HepG2 (cell line): Measurements from ENCODE around the gene PTMA. TPM values are rescaled to one million over a fixed set of nuclear protein-coding genes. Genes with fewer than 3 reads are reported as not detected.

Source experiments
- ATAC-seq: fragments of 200-7000 bp; cut with Tn5 transposase; 3 replicates; pipeline ENCODE4 v1.9.1; 2020; ENCODE audit warnings: mild to moderate bottlenecking, moderate library complexity
- BruUV-seq: library from RNA; stranded (reverse); fragments of 400-500 nt; replicated peaks from 2 replicates; lab custom pipeline; 2021; lab: Mats Ljungman, UMichigan
- CTCF ChIA-PET: fragments of 300-600 bp; formaldehyde crosslinking; extraction: SDS; loops from one replicate; lab custom pipeline; 2021; ENCODE audit warnings: low total read pairs, inconsistent platforms, low intra/inter-chr PET ratio; lab: Yijun Ruan, JAX
- POLR2A ChIA-PET: fragments of 350-600 bp; sonication (Branson Sonifier 250); formaldehyde crosslinking; loops from one replicate; lab custom pipeline; 2020; ENCODE audit warnings: antibody characterized with exemption, inconsistent platforms; lab: Yijun Ruan, JAX
- DNase-seq: peaks from one replicate; pipeline ENCODE4 v3.0.0-alpha.2; 2015; ENCODE audit warnings: low spot score
- FAIRE-seq: peaks from 3 replicates; lab custom pipeline; 2011; peaks lifted over from hg19 to GRCh38; lab: Jason Lieb, UNC
- H2AFZ ChIP-seq: one replicate; pipeline ENCODE4 v1.6.1; 2011; ENCODE audit warnings: low read length, inconsistent platforms
- H3K27ac ChIP-seq: fragments of 300-600 bp; 3 replicates; pipeline ENCODE4 v1.8.0; 2011; ENCODE audit warnings: mixed run types, mild to moderate bottlenecking, mixed read lengths, low read length, inconsistent platforms; ENCODE audit not compliant: insufficient read depth; ENCODE audit errors: extremely low read length
- H3K27me3 ChIP-seq, 2 experiments: fragments of 200-600 bp in 1 of 2; 2 replicates in 1 of 2; 3 replicates in 1 of 2; pipeline versions ENCODE4 v1.6.0 to v1.8.0; 2011; ENCODE audit warnings: low read length in 2 of 2, mild to moderate bottlenecking in 2 of 2, moderate library complexity in 2 of 2, inconsistent platforms in 1 of 2; ENCODE audit not compliant: insufficient read depth in 2 of 2, control insufficient read depth in 1 of 2
- H3K36me3 ChIP-seq, 2 experiments: fragments of 200-600 bp in 1 of 2; replicated peaks in 1 of 2; 2 replicates in 1 of 2; 3 replicates in 1 of 2; pipeline versions ENCODE4 v1.5.1 to v1.8.0; 2011; ENCODE audit warnings: low read length in 2 of 2, inconsistent platforms in 1 of 2; ENCODE audit not compliant: insufficient read depth in 2 of 2, control insufficient read depth in 1 of 2
- H3K4me1 ChIP-seq: 2 replicates; pipeline ENCODE4 v1.5.1; 2012; ENCODE audit warnings: low read length, inconsistent platforms; ENCODE audit not compliant: insufficient read depth
- H3K4me2 ChIP-seq: 2 replicates; pipeline ENCODE4 v1.6.0; 2011; ENCODE audit warnings: low read depth, low read length, inconsistent platforms
- H3K4me3 ChIP-seq, 3 experiments: fragments of 200-600 bp in 1 of 3; sonication (generic), shearing (Covaris generic) in 1 of 3; replicated peaks in 1 of 3; 2 replicates each; pipeline ENCODE4 v1.5.1; 2011 to 2016; ENCODE audit warnings: low read length in 3 of 3, inconsistent platforms in 2 of 3, low read depth in 2 of 3, mild to moderate bottlenecking in 2 of 3, control low read depth in 1 of 3, mixed read lengths in 1 of 3; ENCODE audit not compliant: insufficient read depth in 1 of 3
- H3K79me2 ChIP-seq: one replicate; pipeline ENCODE4 v1.6.1; 2011; ENCODE audit warnings: low read length, inconsistent platforms; ENCODE audit not compliant: insufficient read depth
- H3K9ac ChIP-seq: 2 replicates; pipeline ENCODE4 v1.6.0; 2011; ENCODE audit warnings: mild to moderate bottlenecking, low read depth, low read length, inconsistent platforms; ENCODE audit not compliant: insufficient read depth
- H3K9me3 ChIP-seq: 2 replicates; pipeline ENCODE4 v1.5.1; 2012; ENCODE audit warnings: mild to moderate bottlenecking, low read length
- H4K20me1 ChIP-seq: 2 replicates; pipeline ENCODE4 v1.6.0; 2011; ENCODE audit warnings: inconsistent platforms, mild to moderate bottlenecking, low read length, moderate library complexity; ENCODE audit not compliant: insufficient read depth
- ELF3 ChIP-seq: IDR thresholded peaks from 2 replicates; pipeline ENCODE4 v1.6.1; 2016; ENCODE audit warnings: missing genetic modification reagents, missing compliant biosample characterization
- GFI1 ChIP-seq: sonication (generic); formaldehyde crosslinking; IDR thresholded peaks from 2 replicates; pipeline ENCODE4 v1.5.0; 2020; ENCODE audit warnings: missing genetic modification reagents, mild to moderate bottlenecking, borderline replicate concordance
- KLF9 ChIP-seq: IDR thresholded peaks from 2 replicates; pipeline ENCODE4 v1.6.1; 2016; ENCODE audit warnings: low read depth
- MAX ChIP-seq: IDR thresholded peaks from 2 replicates; pipeline ENCODE4 v1.6.1; 2012; ENCODE audit warnings: inconsistent platforms
- MED13 ChIP-seq: sonication (generic); formaldehyde crosslinking; IDR thresholded peaks from 2 replicates; pipeline ENCODE4 v1.5.0; 2020; ENCODE audit warnings: missing genetic modification reagents
- MTF2 ChIP-seq: sonication (generic); formaldehyde crosslinking; IDR thresholded peaks from 2 replicates; pipeline ENCODE4 v1.5.0; 2020; ENCODE audit warnings: missing genetic modification reagents, borderline replicate concordance
- MXD1 ChIP-seq: sonication (generic); formaldehyde crosslinking; IDR thresholded peaks from 2 replicates; pipeline ENCODE4 v1.4.0; 2020; ENCODE audit warnings: mild to moderate bottlenecking, missing genetic modification reagents
- NFKBIZ ChIP-seq: IDR thresholded peaks from 2 replicates; pipeline ENCODE4 v1.6.1; 2018; ENCODE audit warnings: missing genetic modification reagents, missing compliant biosample characterization
- ONECUT2 ChIP-seq: sonication (generic); formaldehyde crosslinking; IDR thresholded peaks from 2 replicates; pipeline ENCODE4 v1.4.0; 2020; ENCODE audit warnings: missing genetic modification reagents
- PITX1 ChIP-seq: sonication (generic); formaldehyde crosslinking; IDR thresholded peaks from 2 replicates; pipeline ENCODE4 v1.5.1; 2020; ENCODE audit warnings: mild to moderate bottlenecking, missing genetic modification reagents
- RFX3 ChIP-seq: IDR thresholded peaks from 2 replicates; pipeline ENCODE4 v1.6.1; 2016; ENCODE audit warnings: missing biosample characterization, missing genetic modification reagents
- RNF219 ChIP-seq: sonication (generic); formaldehyde crosslinking; IDR thresholded peaks from 2 replicates; pipeline ENCODE4 v1.5.0; 2020; ENCODE audit warnings: mild to moderate bottlenecking, missing genetic modification reagents
- THYN1 ChIP-seq: sonication (generic); formaldehyde crosslinking; IDR thresholded peaks from 2 replicates; pipeline ENCODE4 v1.8.1; 2023; ENCODE audit warnings: low read depth, mild to moderate bottlenecking, moderate library complexity, missing genetic modification reagents, borderline replicate concordance
- ZNF567 ChIP-seq: sonication (generic); formaldehyde crosslinking; IDR thresholded peaks from 2 replicates; pipeline ENCODE4 v1.8.1; 2023; ENCODE audit warnings: mild to moderate bottlenecking, missing genetic modification reagents, borderline replicate concordance
- ZNF878 ChIP-seq: sonication (generic); formaldehyde crosslinking; IDR thresholded peaks from 2 replicates; pipeline ENCODE4 v1.8.1; 2023; ENCODE audit warnings: mild to moderate bottlenecking, missing genetic modification reagents, moderate library complexity
- WGBS: methylation state at CpG from one replicate; pipeline ENCODE4 v1.1.6; 2017; ENCODE audit warnings: low lambda C conversion rate; 5-methylcytosine and 5-hydroxymethylcytosine counted together
- in situ Hi-C: cut with HindIII; loops from 2 replicates; pipeline ENCODE4 v1.10.0; 2017; ENCODE audit warnings: low pct_unique_long_range_greater_than_20kb; ENCODE audit not compliant: extremely low pct_ligation_motif_present
- intact Hi-C: fragments of 100-400 bp; cut with micrococcal nuclease; formaldehyde crosslinking; loops from one replicate; pipeline ENCODE4 v1.10.0; 2022; ENCODE audit not compliant: unreplicated experiment
- polyA plus RNA-seq, 8 experiments: library from polyadenylated mRNA; depleted of rRNA in 3 of 8; stranded (reverse) in 7 of 8; unstranded in 1 of 8; fragments of >200 nt; fragmentation: Illumina TruSeq in 4 of 8; extraction: Trizol in 4 of 8; gene quantifications; 2 replicates each; pipeline versions ENCODE4 v1.2.1 to v1.2.3, GENCODE V29; 2011 to 2016; ENCODE audit warnings: low read depth in 4 of 8, missing spikeins in 1 of 8, mixed read lengths in 1 of 8; ENCODE audit not compliant: insufficient read depth in 1 of 8
- total RNA-seq, 5 experiments: library from RNA; depleted of rRNA; stranded (reverse); fragments of >200 nt; fragmentation: Illumina TruSeq; extraction: Trizol; gene quantifications; 2 replicates each; pipeline ENCODE4 v1.2.3, GENCODE V29; 2016; ENCODE audit warnings: low read depth in 1 of 5
- TF ChIP-seq, protein P1 (sequence below): sonication (generic); formaldehyde crosslinking; IDR thresholded peaks from 2 replicates; pipeline ENCODE4 v1.5.1; 2020; ENCODE audit warnings: missing genetic modification reagents, mild to moderate bottlenecking, borderline replicate concordance
- TF ChIP-seq, protein P2 (sequence below): sonication (generic); formaldehyde crosslinking; conservative IDR thresholded peaks from 2 replicates; pipeline ENCODE4 v1.8.1; 2023; ENCODE audit warnings: missing genetic modification reagents

The PTMA gene
- total and polyA plus RNA-seq, 2 of the 13 experiments (the other 11 are each of a cell fraction or from before 2014, with no cell fraction given) = 190 to 1,086 TPM

- peaks cover 37% of the 10 kb centered on the region for H3K4me1 ChIP-seq
- ATAC-seq (no peak), FAIRE-seq (no peak), DNase-seq (no peak)
- no peak overlapping the region for H3K4me2 ChIP-seq
- CTCF ChIA-PET = no interaction called here
- no peak overlapping the region for H3K9ac ChIP-seq
- POLR2A ChIA-PET = interaction anchor here (2.2 to 3.5 kb wide), 2 partner anchors 12 to 20 kb away, joined by 8 to 18 read pairs; no protein-coding TSS in a partner anchor
- no peaks in the 10 kb centered on the region for H3K36me3 ChIP-seq
- intact Hi-C loops (no loop called here), in situ Hi-C loops (no loop called here)
- no peaks in the 10 kb centered on the region for H4K20me1 ChIP-seq
- TF ChIP-seq, protein P1, sequence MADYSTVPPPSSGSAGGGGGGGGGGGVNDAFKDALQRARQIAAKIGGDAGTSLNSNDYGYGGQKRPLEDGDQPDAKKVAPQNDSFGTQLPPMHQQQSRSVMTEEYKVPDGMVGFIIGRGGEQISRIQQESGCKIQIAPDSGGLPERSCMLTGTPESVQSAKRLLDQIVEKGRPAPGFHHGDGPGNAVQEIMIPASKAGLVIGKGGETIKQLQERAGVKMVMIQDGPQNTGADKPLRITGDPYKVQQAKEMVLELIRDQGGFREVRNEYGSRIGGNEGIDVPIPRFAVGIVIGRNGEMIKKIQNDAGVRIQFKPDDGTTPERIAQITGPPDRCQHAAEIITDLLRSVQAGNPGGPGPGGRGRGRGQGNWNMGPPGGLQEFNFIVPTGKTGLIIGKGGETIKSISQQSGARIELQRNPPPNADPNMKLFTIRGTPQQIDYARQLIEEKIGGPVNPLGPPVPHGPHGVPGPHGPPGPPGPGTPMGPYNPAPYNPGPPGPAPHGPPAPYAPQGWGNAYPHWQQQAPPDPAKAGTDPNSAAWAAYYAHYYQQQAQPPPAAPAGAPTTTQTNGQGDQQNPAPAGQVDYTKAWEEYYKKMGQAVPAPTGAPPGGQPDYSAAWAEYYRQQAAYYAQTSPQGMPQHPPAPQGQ (CRISPR knock-in tag) = no peak
- TF ChIP-seq MED13 (CRISPR knock-in tag) = no peak
- TF ChIP-seq ZNF567 = no peak
- no peak for TF ChIP-seq MXD1
- TF ChIP-seq MAX = no peak
- TF ChIP-seq THYN1 (CRISPR knock-in tag) = no peak
- no peak for TF ChIP-seq GFI1 (CRISPR knock-in tag)
- TF ChIP-seq NFKBIZ (CRISPR knock-in tag) = no peak
- no peak for TF ChIP-seq ZNF878 (CRISPR knock-in tag)
- no peak for TF ChIP-seq ONECUT2 (CRISPR knock-in tag)
- TF ChIP-seq, protein P2, sequence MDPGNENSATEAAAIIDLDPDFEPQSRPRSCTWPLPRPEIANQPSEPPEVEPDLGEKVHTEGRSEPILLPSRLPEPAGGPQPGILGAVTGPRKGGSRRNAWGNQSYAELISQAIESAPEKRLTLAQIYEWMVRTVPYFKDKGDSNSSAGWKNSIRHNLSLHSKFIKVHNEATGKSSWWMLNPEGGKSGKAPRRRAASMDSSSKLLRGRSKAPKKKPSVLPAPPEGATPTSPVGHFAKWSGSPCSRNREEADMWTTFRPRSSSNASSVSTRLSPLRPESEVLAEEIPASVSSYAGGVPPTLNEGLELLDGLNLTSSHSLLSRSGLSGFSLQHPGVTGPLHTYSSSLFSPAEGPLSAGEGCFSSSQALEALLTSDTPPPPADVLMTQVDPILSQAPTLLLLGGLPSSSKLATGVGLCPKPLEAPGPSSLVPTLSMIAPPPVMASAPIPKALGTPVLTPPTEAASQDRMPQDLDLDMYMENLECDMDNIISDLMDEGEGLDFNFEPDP (CRISPR knock-in tag) = no peak
- TF ChIP-seq PITX1 (CRISPR knock-in tag) = no peak
- no peak for TF ChIP-seq RNF219 (CRISPR knock-in tag)
- no peak for TF ChIP-seq KLF9
- TF ChIP-seq RFX3 = no peak
- TF ChIP-seq ELF3 (CRISPR knock-in tag) = no peak
- TF ChIP-seq MTF2 = no peak
- H3K4me3 ChIP-seq = no peak overlapping the region
- peaks cover under 1 to 18% of the 10 kb centered on the region in 2 experiments; a peak in 3 of 5 replicates for H3K27me3 ChIP-seq
- H3K9me3 ChIP-seq = no peaks in the 10 kb centered on the region
- no TSS peak for BruUV-seq
- H3K27ac ChIP-seq = no peak overlapping the region
- no peaks in the 10 kb centered on the region for H3K79me2 ChIP-seq
- no peak overlapping the region for H2AFZ ChIP-seq
- 56% methylated on average over 6 of the region's 7 CpGs for WGBS
These were observed 14.4 kb upstream of the PTMA start for GRCh38 chr2:231693956-231694355.
